DMS 273 treated with DMSO at 0.1 percent for 48 hours (cell line): ENCODE results near the gene TTLL9.
A peak's percentile ranks its signal among the peaks of the same experiment; 100 is the strongest.
"Not testable (repeated sequence)": the region's sequence is repeated elsewhere in the genome, so short reads cannot be mapped to it uniquely, and the experiment has no call there.

Source experiments
- DNase-seq: peaks from one replicate; lab custom pipeline; 2025; lab: John Stamatoyannopoulos, UW

TTLL9 gene

GRCh38 chr20:31869942-31870725 is at the start of gene TTLL9, which contains the start of gene DUSP15:
Gene TTLL9 (plus strand): TSS chr20:31870634. CDS start chr20:31871127, 493 bp downstream.
Gene DUSP15 (minus strand): TSS chr20:31870527. CDS start chr20:31870337, 190 bp downstream.
- DNase-seq = no peak

- DNase-seq = no peak
Observed at GRCh38 chr20:31821427-31821826, 49.0 kb upstream of the TTLL9 start.

- DNase-seq = peak; percentile 76
Observed at GRCh38 chr20:31822421-31823330, 47.8 kb upstream of the TTLL9 start.

- no peak for DNase-seq
Observed at GRCh38 chr20:31823360-31824124, 46.9 kb upstream of the TTLL9 start.

GRCh38 chr20:31824125-31824485 is 46.3 kb upstream of the TTLL9 start:
- DNase-seq = no peak

GRCh38 chr20:31824554-31825313 is 45.7 kb upstream of the TTLL9 start:
- no peak for DNase-seq

- no peak for DNase-seq
Observed at GRCh38 chr20:31826074-31826473, 44.4 kb upstream of the TTLL9 start.

GRCh38 chr20:31827059-31827458 is 43.4 kb upstream of the TTLL9 start:
- no peak for DNase-seq

- DNase-seq = not testable (repeated sequence)
Observed at GRCh38 chr20:31828016-31828415, 42.4 kb upstream of the TTLL9 start.

- DNase-seq = no peak
Observed at GRCh38 chr20:31829731-31830130, 40.7 kb upstream of the TTLL9 start.

- DNase-seq = no peak
Observed at GRCh38 chr20:31830406-31830981, 39.9 kb upstream of the TTLL9 start.

- no peak for DNase-seq
Observed at GRCh38 chr20:31831211-31831610, 39.2 kb upstream of the TTLL9 start.

- DNase-seq = no peak
Observed at GRCh38 chr20:31831771-31832306, 38.6 kb upstream of the TTLL9 start.

GRCh38 chr20:31833130-31833930 is 37.1 kb upstream of the TTLL9 start:
- no peak for DNase-seq

- DNase-seq = no peak
Observed at GRCh38 chr20:31833931-31834521, 36.4 kb upstream of the TTLL9 start.

GRCh38 chr20:31835554-31835953 is 34.9 kb upstream of the TTLL9 start:
- DNase-seq = no peak

- DNase-seq = peak; percentile 47
Observed at GRCh38 chr20:31835977-31836852, 34.2 kb upstream of the TTLL9 start.

GRCh38 chr20:31836853-31837608 is 33.4 kb upstream of the TTLL9 start:
- DNase-seq = no peak
